Bronchial epithelial cell (primary cell): ENCODE measurements around the gene NTPCR. TPM values are rescaled to one million over a fixed set of nuclear protein-coding genes. Genes with fewer than 3 reads are reported as not detected.

ENCODE experiments used
- DNase-seq: peaks from one replicate; pipeline ENCODE4 v3.0.0-alpha.2; 2010; ENCODE audit warnings: low read depth
- FAIRE-seq: peaks from 2 replicates; lab custom pipeline; 2011; peaks lifted over from hg19 to GRCh38; lab: Jason Lieb, UNC
- H3K27me3 ChIP-seq: 2 replicates; pipeline ENCODE4 v1.5.1; 2011; ENCODE audit warnings: low read length; ENCODE audit not compliant: control insufficient read depth, insufficient read depth
- H3K36me3 ChIP-seq: 2 replicates; pipeline ENCODE4 v1.5.1; 2011; ENCODE audit warnings: low read length; ENCODE audit not compliant: control insufficient read depth, insufficient read depth
- H3K4me3 ChIP-seq: 2 replicates; pipeline ENCODE4 v1.5.1; 2011; ENCODE audit warnings: mild to moderate bottlenecking, low read depth, low read length, control low read depth
- total RNA-seq: library from RNA; depleted of rRNA; stranded (reverse); fragments of >200 nt; gene quantifications from 2 replicates; pipeline ENCODE4 v1.2.1, GENCODE V29; 2014
- TF ChIP-seq, protein P1 (sequence below): IDR thresholded peaks from 2 replicates; pipeline ENCODE4 v1.5.1; 2011; ENCODE audit warnings: mild to moderate bottlenecking, moderate library complexity, low read length, control low read depth, inconsistent platforms; ENCODE audit not compliant: insufficient read depth, severe bottlenecking

NTPCR gene
- total RNA-seq, 1 donor from 2014 or later = 13.4 TPM

- no peak for FAIRE-seq
- TF ChIP-seq, protein P1, sequence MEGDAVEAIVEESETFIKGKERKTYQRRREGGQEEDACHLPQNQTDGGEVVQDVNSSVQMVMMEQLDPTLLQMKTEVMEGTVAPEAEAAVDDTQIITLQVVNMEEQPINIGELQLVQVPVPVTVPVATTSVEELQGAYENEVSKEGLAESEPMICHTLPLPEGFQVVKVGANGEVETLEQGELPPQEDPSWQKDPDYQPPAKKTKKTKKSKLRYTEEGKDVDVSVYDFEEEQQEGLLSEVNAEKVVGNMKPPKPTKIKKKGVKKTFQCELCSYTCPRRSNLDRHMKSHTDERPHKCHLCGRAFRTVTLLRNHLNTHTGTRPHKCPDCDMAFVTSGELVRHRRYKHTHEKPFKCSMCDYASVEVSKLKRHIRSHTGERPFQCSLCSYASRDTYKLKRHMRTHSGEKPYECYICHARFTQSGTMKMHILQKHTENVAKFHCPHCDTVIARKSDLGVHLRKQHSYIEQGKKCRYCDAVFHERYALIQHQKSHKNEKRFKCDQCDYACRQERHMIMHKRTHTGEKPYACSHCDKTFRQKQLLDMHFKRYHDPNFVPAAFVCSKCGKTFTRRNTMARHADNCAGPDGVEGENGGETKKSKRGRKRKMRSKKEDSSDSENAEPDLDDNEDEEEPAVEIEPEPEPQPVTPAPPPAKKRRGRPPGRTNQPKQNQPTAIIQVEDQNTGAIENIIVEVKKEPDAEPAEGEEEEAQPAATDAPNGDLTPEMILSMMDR = no peak
- Histone ChIP-seq H3K27me3 (no peaks in the 10 kb centered on the region), H3K4me3 (no peak overlapping the region), H3K36me3 (peaks cover 22% of the 10 kb centered on the region)
- no peak for DNase-seq
Observed at GRCh38 chr1:232973652-232974611, 23.5 kb downstream of the NTPCR start.

DNA sequence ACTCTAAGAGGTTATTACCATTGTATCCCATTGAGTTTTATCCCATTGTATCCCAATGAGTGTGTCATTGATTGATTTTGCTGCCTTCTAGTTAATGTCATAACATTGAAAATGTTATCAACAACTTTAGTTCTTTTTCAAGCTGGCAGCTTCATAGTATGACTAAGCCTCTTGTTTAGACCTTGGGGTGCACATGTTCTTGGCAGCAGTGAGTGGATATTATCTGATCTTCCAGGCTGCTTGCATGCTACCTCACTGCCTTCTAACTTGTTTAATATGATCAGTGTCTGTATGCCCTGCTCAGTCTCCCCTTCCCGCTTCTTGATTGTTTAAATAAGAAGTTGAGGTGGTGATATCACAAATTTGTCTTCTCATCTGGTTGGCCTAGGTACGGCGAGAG, 24.6 kb downstream of the NTPCR start:
- no peak overlapping the region for H3K4me3 ChIP-seq
- FAIRE-seq (no peak), DNase-seq (no peak)
- H3K36me3 ChIP-seq = peaks cover 17% of the 10 kb centered on the region
- no peaks in the 10 kb centered on the region for H3K27me3 ChIP-seq
- TF ChIP-seq, protein P1 = no peak

DNA sequence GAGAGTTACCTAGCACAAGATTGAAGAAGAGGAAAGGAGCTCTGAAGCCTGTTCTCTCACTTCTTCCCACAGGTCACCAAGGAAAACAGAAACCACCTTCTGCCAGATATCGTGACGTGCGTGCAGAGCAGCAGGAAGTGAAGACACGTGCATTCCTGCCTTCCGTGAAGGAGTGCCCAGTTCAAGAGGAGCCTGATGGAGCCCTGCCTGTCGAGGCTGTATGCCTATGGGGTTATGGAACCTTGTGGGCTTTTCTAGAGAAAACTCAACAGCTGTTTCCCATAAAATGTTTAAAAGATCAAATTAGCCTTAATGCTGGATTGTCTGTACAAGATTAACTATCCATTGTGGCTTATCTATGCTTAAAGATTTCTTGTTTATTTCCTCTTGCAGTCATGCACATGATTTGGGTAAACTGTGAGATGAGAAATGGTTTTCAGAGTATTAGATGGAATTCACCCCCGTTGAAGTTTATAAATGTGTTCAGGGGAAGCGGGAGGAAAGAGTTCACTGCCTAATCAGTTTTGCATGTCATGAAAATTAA, 27.8 kb downstream of the NTPCR start:
- Histone ChIP-seq H3K4me3 (no peak overlapping the region), H3K36me3 (peaks cover 8% of the 10 kb centered on the region), H3K27me3 (no peaks in the 10 kb centered on the region)
- FAIRE-seq (no peak), DNase-seq (peak; percentile 28)
- TF ChIP-seq, protein P1 = no peak

DNA sequence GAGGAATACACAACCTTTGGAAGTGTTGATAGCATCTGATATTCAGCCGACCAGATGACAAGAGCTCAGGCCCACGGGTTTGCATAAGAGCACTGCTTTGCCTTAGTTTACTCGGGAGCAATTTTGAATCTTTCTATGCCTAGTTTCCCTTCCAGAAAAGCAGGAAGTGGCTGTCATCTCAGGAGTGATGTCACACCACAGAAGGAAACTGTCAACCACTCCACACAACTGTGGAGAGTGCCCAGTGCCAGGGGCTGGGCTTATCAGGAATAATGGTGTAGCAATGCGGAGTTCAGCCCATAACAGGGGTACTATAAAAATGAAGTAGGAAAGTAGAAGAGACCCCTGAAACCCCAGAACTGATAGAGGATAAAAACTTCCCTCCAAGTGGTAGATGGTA, 28.4 kb downstream of the NTPCR start:
- peaks cover 9% of the 10 kb centered on the region for H3K36me3 ChIP-seq
- no peaks in the 10 kb centered on the region for H3K27me3 ChIP-seq
- no peak for DNase-seq
- TF ChIP-seq, protein P1 = no peak
- no peak for FAIRE-seq
- no peak overlapping the region for H3K4me3 ChIP-seq

DNA sequence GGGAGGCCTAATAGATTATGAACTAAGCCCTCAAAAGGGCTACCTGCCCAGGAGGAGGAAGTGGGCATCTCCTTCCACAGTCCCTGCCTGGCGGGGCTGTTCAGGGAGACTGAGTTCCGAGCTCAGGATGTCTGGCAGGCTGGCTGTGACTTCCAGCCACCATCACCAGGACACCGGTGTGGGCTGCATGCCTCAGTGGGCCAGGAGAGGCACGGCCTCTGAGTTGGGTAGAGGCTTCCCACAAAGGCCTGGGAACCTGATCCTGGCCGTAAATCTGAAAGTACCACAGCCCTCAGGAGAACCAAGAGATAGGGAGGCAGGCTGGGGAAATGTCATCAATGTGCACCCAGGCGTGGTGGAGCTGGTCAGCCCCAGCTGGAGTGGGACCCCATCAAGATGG, 29.1 kb downstream of the NTPCR start:
- Histone ChIP-seq H3K4me3 (no peak overlapping the region), H3K27me3 (no peaks in the 10 kb centered on the region), H3K36me3 (peaks cover 13% of the 10 kb centered on the region)
- TF ChIP-seq, protein P1 = no peak
- FAIRE-seq (no peak), DNase-seq (no peak)
